SKM-1 treated with dmso at 0.1 percent for 144 hours (cell line): ENCODE results near the gene SAPCD2.

Source experiments
- DNase-seq: peaks from one replicate; lab custom pipeline; 2025; ENCODE audit not compliant: unreplicated experiment; lab: John Stamatoyannopoulos, UW

SAPCD2 gene

DNA sequence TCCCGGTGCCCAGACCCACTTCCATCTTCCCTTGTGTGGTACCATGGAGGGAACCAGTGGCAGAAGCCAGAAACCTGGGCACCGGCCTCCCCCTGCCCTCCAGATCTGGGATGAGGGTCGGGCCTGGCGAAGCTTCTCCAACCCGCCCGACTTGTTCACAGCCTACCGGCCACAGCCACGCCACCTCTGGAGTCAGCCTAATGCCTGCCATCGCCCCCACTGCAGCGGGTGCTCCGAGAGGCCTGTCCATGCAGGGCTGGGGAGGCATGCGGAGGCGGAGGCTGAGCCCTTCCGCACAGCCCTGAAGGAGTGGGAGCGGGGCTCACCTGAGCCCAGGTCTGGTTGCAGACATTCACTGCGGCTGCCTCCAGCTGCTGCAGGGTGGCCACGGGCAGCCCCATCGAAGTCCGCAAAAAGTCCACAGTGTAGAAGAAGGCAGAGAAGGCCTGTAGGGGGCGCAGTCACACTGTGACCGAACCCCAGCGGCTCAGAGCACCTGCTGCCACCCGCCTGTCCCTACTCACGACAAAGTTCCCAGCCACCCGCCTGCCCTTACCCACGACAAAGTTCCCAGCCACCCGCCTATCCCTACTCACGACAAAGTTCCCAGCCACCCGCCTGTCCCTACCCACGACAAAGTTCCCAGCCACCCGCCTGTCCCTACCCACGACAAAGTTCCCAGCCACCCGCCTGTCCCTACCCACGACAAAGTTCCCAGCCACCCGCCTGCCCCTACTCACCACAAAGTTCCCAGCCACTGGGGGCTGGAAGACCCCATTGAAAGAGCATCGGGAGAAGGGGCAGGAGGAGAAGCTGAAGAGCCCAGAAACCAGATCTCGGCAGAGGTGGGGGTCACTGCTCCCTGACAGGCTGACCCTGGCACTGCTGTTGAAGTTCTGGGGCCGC, 20.6 kb downstream of the SAPCD2 start:
- peak; percentile 52 for DNase-seq

DNA sequence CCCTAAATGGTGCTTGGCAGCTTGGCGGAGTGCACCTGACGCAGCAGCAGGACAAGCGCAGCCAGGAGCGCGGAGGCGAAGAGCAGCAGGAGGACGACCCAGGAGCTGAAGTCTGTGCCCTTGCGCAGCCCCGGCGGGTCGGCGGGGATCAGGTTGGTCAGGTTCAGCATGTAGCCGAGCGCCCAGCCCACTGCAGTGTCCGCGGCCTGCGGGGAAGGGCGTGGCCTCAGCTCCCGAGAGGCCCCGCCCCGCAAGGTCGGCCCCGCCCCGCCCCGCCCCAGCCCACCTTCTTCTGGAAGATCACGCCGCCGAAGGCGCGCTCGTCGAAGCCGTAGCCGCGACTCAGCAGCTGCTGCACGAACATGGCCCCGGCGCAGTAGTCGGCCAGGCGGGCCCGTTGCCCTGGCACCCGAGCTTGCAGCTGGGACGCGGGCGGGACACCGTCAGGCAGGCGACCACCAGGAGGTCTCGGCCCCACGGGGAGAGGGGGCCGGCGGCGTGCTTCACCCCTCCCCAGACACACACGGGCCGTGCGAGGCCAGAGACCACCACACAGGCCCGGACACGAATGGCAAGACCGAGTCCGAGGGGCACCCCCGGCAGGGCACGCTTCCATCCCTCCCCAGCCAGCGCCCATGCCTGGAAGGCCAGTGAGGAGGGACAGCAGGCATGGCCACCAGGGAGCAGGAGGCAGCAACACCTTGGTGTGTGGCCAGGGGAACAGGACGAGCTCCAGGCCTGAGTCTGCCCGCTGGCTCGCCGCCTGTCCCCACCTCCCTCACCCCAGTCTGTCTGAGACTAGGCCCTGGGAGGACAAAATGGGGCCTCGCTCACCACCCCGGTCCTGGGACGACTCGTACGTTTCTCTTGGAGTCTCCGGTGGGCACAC, 21.5 kb downstream of the SAPCD2 start:
- DNase-seq = no peak

DNA sequence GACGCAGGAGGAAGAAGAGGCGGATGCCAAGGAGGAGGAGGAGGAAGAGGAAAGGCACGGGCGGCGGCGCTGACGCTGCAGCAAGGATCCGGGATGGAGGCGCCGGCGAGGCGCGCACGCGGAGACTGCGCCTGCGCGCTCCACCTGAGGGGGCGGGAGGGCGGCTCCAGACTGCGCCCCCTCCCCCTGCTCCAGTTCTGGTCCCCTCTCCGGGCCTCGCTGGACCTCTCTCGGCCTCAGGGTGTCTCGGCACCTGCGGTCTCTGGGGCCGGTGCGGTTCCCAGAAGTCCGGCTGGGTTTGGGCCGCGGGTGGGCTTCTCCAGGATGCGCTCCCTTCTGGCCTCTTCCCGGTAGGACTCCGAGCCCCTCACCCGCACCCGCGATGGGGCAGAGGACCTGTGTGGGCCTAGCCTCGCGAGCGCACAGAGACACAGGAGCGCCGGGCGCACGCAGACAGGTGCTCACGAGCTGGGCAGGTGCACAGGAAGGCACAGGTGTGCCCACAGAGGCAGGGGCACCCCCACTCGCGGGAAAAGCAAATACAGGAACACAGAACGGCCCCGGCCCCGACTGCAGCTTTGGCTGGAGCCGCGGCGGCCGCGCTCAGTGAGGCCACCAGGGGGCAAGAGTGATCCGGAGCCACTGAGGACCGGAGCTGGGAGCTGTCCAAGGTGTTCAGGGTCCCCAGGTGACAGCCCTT, 24.1 kb downstream of the SAPCD2 start, which contains the start of gene NPDC1:
NPDC1 (minus strand) TSS at position 90 of the 700 bp plus-strand sequence. CDS start 188 bp downstream, outside the sequence.
- DNase-seq = peak; percentile 59

DNA sequence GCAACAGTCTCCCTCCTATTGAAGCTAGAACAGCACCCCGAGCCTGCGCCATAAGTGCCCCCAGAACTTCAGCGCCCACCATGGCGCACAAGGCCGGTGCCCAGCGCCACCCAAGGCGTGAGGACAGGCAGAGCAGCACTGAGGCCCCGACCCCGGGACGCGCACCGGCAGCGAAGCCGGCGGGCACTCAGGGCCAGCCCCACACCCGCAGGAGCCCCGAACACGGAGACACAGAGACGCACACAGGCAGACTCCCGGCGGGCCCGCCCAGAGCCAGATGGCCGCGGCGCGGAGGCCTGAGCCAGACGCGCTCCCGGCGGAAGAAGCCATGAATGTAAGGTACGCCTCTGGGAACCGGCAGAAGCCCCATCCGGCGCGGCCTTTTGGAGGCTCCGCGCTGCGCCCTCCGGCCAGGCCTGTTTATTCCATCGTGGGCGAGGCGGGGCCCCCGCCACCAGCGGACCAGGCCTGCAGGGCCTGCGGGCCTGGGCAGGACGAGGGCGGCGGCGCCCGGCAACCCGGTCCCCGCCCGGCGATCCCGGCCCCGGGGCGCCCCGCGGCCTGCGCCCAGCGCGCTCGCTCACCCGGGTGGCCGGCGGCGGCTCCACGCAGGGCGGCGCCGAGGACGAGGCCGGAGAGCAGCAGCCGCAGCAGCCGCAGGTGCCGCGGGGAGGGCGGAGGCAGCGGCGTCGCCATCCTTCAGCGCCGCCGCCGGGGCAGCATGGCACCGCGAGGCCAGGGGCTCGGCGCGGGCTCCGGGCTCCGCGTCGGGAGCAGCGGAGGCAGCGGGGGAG, 24.9 kb downstream of the SAPCD2 start:
- DNase-seq = no peak

DNA sequence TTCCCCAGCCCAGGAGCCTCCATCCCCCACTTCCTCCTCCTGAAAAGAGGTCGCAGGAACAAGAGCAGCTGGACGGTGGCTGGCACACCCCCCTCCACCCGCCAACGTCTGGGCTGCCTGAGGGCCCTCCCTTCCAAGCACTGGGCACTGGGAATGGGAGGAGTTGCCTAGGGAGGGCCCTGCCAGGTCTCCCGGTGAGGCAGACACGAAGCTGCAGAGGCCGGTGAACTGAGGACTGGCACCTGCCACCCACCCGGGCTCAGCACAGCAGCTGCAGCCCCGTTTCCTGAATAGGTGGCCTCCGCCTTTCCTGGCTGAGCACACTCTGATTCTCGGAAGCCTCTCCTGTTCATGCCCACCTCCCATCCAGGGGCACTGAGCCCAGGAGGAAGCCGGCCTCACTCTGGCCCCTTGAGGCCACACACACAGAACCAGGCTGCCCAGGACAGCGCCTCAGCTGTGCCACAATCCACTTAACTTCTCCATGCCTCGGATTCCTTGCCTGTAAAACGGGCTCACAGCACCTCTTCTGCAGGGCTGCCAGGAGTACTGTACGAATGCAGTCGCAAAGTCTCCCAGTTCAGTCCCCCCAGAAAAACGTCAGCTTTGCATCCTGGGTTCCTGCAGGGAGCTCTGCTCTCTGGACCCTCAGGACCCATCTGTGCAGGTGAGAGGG, 25.7 kb downstream of the SAPCD2 start:
- DNase-seq = no peak

DNA sequence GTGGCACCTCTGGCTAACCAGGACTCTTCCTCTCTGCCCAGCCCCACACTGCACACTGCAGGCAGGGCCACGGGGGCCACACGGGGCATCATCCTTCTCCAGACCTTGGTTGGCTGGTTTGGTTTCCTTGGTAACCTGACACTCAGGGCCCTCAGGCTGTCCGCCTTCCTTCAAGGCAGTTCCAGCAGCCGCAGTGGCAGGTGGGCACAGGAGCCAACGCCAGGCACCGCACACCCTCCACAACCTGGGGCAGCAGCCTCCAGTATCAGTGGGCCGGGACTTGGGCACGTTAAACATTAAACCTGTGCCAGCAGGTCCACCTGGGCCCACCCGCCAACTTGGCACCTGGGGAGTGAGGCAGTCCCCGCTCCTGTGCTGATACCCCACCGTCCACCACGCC, 26.3 kb downstream of the SAPCD2 start:
- DNase-seq = no peak

DNA sequence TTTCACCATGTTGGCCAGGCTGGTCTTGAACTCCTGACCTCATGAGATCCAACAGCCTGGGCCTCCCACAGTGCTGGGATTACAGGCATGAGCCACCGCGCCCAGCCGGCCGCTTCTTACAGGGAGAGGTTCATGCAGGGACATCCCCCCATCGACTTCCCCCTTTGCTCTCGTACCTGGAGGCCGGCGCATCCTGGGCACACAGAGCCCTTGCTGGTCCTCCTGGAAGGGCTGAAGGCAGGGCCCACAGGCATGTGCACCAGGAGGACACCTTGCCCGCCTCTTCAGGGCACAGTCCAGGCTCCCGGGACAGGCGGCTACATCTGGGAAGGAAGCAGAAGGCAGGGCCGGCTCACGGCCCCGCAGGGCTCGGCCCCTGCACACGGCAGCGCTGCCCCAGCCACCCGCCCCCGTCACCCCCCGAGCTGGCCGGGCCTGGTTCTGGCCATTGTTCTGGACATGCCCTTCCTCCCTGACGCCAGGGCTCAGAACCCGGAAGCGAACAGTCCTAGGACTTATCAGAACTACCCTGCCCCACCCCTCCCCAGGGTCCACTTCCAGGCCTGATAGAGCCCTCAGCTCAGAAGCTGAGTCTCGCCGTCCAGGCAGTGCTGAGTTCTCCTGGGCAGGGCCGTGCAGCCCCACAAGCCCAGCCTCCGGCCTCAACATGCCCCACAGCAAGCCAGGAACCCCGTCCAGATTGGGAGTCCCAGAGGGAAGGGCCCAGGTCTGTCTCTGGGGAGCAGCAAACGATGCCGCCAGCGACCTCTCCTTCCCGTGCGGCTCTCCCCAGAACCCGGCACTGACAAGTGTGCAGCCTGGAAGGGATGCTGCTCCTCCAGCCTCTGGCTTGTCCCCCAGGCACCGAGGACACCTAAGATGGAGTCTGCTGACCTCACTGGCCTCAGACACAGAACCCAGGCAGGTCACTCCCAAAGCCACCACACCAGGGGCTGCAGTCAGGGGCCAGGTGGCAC, 27.3 kb downstream of the SAPCD2 start:
- no peak for DNase-seq

DNA sequence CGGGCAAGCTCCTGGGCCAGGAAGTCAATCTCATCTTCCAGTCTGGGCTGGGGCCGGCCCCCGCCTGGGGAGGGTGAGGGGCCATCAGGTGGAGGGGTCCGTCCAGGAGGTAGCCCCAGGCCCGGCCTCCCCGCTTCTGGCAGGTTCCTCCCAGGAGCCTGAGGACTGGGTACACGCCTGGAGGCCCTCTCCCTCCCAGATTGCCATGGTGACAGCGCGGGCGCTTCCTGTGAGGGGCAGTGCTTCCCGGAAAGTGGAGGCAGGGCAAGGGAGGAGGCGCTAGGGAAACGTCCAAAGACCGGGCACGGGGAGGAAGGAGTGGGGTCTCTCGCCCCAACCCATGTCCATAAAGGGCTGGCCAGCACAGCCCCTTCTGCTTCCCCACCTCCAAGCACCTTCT, 29.2 kb downstream of the SAPCD2 start:
- DNase-seq = no peak

DNA sequence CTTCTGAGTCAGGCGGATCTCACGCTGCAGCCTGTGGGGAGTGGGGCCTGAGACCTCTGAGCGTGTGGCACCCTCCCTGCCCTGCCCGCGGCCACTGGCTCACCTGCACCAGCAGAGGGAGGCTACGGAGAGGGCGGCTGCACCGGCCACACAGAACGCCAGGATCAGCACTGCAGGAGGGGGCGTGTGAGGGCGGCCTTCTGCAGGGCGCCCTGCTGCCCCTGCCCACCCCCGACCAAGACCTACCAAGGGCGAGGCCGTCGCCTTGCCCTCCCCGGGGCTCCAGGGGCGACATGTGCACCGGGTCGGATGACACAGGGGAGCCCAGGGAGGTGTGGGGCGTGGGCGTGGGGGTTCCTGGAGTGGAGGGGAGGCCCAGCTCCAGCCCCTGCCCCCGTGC, 29.8 kb downstream of the SAPCD2 start:
- DNase-seq = no peak

DNA sequence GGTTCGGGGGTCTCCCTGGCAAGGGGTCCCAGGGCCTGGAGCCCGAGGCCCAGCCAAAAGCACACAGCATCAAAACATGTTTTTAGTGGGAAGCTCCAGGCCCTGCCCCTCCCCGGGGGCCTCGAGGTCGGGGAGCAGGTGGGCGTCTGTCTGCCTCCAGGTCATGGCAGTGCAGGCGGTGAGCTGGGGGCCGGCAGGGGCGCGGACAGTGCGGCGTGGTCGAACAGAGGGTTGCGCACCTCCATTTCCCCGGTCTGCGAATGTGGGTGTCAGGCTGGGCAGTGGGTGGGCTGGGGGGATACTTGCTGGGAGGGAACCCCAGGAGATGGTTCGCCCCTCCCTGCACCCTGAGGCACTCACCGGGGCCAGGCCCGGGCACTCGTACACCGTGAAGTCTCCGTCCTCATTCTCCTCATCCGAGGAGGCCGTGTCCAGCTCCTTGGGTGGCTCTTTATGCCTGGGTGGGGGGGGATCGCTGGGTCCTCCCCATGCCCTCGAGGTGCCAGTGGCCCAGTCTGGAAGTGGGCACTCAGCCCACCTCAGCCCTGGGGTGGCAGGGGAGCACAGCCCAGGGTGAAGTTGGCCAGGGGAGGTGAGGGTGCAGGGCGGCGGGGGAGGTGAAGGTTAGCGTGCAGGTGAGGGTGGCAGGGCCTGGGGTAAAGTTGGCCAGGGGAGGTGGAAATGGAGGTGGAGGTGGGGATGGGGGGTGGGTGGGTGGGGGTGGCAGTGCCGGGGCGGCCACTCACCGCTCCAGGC, 30.6 kb downstream of the SAPCD2 start:
- DNase-seq = no peak

DNA sequence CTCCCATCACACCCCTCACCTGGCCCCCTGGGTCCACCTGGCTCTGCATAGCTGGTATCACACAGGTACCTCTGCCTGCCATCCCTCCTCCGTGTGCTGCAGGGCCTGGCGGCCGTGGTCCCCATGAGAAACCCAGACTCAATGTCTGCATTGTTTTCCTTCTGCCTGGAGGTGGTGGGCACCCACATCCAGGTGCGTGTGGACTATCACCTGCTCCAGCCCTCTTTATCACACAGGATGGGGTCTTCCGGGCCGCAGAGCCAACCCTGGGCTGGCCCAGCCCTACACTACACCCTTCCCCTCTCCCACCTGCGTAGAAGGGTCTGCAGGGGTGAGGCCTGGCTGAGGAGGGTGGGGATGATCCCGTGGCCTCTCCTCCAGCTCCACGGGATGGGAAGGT, 31.4 kb downstream of the SAPCD2 start:
- DNase-seq = no peak

DNA sequence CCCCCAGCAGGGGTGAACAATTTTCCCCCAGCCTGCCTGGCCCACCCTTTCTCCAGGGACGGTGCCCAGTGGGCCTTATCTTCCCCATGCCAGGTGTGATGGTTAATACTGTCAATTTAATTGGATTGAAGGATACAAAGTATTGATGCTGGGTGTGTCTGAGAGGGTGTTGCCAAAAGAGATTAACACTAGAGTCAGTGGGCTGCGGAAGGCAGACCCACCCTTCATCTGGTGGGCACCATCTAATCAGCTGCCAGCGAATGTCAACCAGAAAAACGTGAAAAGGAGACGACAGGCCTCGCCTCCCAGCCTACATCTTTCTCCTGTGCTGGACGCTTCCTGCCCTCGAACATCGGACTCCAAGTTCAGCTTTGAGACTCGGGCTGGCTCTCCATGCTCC, 32.9 kb downstream of the SAPCD2 start:
- no peak for DNase-seq

DNA sequence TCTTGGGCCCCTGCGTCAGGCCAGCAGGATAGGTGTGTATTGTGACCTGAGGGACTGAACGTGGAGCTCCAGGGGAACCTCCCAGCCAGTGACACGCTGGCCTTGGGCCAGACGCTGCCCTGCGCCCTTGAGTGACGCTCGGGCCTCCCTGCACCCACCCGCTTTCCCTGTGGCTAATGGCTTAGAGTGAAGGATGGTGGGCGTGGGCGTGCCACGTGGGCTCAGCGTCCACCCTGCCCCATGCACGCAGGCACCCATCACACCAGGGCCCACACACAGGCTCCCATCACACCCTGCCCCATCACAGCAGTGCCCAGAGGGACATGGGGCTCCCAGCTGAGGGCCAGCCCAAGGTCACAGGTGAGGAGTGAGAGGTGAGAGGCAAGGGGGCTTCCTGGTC, 33.3 kb downstream of the SAPCD2 start:
- no peak for DNase-seq

DNA sequence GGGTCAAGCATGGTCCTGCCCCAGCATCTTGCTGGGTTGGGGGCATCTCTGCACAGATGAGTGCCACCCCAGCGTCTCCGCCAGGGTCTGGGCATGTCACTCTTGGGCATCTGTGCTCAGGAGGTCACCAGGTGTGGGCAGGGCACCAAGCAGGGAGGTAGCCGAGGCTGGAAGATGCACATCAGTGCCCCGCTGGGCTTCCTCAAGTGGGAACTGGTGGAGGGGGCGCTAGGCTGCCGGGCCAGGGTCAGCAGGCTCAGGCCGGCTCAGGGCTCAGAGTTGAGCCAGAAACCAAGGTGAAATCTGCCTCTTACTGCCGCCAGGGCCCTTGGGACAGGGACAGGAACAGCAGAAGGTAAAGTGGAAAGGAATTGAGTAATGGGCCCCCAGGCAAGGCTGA, 34.4 kb downstream of the SAPCD2 start:
- no peak for DNase-seq

DNA sequence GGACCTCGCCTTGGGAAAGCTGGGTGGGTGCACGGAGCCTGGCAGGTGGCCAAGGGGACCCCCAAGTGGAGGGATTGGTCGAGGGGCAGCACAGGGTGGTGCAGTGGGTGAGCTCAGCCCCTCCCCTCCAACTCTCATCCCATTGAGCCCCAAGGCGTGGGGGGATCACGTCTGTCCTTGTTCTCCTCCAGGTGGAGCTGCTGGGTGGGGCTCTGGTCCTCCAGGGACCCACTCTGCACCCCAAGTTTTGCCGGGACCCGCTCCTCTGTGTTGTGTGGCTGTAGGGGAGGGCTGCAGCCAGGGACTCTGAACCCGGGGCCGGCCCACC, 34.9 kb downstream of the SAPCD2 start:
- DNase-seq = no peak

DNA sequence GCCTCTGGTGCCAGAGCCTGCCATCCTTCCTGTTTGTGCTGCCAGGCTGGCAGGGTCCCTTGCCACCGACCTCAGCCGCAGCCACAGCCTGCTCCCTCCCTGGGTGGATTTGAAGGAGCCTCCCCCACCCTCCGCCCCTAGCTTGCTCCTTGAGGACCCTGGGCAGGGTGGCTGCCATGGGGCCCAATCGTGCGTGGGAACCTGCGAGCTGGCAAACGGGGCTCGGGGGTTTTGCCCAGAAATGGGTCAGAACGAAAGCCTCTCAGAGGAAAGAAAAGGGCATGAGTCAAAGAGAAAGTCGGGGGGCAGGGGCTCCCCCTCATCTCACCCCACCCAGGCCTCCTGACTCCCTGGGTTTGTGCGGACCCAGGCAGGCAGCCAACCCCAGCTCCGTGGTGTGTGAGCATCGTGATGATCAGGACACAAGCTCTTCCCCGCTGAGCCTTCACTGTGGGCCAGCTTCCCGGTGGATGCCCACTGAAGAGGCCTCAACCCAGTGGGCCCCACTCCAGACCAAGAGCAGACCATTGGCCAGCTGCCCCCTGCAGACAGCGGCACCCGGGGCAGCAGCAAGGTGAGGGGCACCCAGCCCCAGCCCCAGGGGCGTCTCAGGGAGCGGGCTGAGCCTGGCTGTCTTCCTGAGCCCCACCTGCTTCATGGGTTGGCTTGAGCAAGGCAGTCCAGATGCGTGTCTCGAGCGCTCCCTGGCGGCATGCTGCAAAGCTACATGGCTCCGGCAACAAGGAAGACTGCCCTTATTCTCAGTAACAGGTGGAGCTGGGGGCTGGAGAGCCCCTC, 35.4 kb downstream of the SAPCD2 start:
- DNase-seq = peak; percentile 75

DNA sequence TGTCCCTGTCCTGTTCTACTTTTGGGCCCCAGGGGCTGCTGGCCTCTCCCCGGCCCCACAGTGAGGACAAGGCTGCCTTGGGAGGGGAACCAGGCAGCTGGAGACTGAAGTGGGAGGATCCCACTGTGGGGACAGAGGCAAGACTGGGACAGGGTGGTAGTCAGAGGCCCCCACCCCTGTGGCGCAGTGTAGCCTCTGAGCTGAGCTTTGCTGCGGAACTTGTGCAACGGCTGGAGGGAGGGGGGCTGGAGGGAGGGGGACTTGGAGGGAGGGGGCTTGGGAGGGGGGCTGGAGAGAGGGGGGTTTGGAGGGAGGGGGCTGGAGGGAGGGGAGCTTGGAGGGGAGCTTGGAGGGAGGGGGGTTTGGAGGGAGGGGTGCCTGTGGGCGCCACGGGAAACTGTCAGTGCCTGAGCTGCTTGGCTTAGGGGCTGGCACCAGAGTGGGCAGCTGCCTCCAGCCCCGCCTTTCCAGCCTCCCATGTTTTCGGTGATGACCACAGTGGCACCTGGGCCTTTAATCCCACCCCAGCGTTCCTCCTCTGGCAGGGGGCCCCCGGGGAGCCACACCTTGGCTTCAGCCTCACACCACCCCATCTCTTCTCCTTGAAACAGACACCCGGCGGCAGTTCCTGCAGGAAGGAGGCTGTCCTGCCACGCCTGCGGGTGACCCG, 36.2 kb downstream of the SAPCD2 start:
- DNase-seq = peak; percentile 64
